ENCODE data around the gene KLF14. TPM values are rescaled to one million over a fixed set of nuclear protein-coding genes. Genes with fewer than 3 reads are reported as not detected.
A peak's percentile ranks its signal among the peaks of the same experiment; 100 is the strongest.
"Not testable (repeated sequence)": the region's sequence is repeated elsewhere in the genome, so short reads cannot be mapped to it uniquely, and the experiment has no call there.

The KLF14 gene
- 0.69 and 1.0 TPM in 2 replicates for total RNA-seq (2014; rRNA removed; shearing (Covaris generic))
- 1.9 and 2.7 TPM in 2 replicates for polyA plus RNA-seq (2015; cell fraction: cytosol; rRNA removed)
- polyA plus RNA-seq (2015; cell fraction: nucleus; rRNA removed), result 1.2 and 2.8 TPM in 2 replicates

DNA sequence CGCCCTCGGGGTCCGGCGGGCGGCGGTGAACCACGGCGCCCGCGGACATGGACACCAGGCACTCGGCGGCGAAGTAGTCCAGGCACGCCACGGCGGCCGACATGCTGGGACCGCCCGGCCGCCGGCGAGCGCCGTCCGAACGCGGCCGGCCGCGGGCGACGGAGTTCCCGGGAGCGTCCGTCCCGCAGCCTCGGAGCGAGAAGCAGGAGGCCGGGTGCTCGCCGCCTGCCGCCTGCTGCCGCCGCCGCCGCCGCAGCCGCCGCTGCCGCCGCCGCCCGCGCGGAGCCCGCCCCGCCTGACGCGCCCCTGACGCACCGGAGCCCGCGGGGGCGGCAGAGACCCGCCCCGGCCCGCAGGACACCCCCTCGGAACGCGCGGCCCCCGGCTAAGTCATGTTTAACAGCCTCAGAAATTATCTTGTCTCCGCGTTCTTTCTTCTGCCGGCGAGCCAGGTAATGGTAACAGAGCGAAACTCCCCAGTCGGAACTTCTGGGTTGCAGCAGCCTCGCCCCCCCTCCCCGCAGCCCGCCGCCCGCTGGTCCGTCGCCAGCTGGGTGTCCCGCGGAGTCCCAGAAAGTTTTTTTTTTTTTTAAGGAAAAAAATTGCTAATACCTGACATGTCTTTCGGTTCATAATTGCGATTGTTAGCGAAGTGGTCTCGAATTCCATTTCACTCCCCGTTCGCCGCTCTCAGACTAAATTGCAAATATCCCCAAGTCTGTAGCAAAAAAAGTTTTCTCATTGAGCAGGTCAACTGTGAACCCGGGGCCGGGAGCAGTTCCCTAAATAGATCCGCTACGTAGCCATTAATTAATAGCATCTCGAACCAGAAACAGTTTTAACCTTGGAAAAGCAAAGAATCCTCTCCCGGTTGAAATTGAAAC lies at the start of gene KLF14:
Gene KLF14 (minus strand): TSS at position 277 of the 884 bp plus-strand sequence. CDS start 174 bp downstream, at position 103.
- DNase-seq (ENCODE audit: low read depth, low spot score), result peak; percentile 52
- in situ Hi-C loops (cut with HindIII; ENCODE audit: low pct_unique_long_range_greater_than_20kb, low sequenced_read_pairs), result no loop called here

DNA sequence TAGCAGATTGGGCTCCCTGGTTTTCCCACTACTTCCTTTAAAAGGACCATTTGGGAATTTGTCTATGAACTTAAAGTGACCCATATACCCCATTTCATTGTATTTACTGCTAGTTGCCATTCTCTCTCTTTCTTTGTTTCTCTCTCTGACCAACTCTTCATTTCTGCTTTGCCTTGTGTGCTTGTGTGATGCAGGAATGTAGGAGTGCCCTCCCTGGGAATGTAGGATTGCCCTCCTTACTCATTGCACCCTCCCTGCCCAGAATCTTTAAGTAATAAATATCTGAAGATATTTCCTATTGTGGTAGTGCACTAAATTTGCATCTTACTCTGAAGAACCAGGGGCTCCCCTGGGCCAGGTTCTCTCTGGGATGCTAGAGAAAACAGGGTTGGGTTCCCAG lies 47.3 kb upstream of the KLF14 start:
- no peak for DNase-seq (ENCODE audit: low read depth, low spot score)
- in situ Hi-C loops (cut with HindIII; ENCODE audit: low pct_unique_long_range_greater_than_20kb, low sequenced_read_pairs), result no loop called here

DNA sequence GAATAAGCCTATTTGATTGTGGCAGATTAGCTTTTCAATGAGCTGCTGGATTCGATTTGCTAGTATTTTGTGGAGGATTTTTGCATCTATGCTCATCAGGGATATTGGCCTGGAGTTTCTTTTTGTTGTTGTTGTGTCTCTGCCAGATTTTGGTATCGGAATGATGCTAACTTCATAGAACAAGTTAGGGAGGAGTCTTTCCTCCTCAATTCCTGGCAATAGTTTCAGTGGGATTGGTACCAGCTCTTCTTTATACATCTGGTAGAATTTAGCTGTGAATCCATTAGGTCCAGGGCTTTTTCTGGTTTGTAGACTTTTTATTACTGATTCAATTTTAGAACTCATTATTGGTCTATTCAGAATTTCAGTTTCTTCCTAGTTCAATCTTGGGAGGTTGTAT lies 43.4 kb upstream of the KLF14 start:
- in situ Hi-C loops (cut with HindIII; ENCODE audit: low pct_unique_long_range_greater_than_20kb, low sequenced_read_pairs), result no loop called here
- no peak for DNase-seq (ENCODE audit: low read depth, low spot score)

DNA sequence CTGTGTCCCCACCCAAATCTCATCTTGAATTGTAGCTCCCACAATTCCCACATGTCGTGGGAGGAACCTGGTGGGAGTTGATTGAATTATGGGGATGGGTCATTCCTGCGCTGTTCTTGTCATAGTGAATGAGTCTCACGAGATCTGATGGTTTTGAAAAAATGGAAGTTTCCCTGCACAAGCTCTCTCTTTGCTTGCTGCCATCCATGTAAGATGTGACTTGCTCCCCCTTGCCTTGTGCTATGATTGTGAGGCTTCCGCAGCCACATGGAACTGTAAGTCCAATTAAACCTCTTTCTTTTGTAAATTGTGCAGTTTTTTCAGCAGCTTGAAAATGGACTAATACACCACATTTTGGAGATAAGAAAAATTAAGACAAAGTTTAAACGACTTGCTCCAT lies 38.4 kb upstream of the KLF14 start:
- in situ Hi-C loops (cut with HindIII; ENCODE audit: low pct_unique_long_range_greater_than_20kb, low sequenced_read_pairs); DNase-seq (ENCODE audit: low read depth, low spot score): not testable (repeated sequence)

DNA sequence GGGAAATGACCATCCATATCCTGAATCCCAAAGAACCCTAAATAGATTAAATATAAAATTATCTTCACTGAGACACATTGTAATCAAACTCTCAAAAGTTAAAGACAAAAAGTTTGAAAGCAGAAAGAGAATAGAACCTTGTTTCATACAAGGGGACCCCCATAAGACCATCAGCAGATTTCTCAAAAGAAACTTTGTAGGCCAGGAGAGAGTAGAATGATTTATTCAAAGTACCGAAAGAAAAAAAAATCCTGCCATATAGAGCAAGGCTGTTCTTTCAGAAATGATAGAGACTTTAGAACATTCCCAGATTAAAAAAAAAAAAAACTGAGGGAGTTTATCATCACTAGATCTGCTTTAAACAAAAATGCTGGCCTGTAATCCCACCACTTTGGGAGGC lies 34.8 kb upstream of the KLF14 start:
- DNase-seq (ENCODE audit: low read depth, low spot score), result no peak
- in situ Hi-C loops (cut with HindIII; ENCODE audit: low pct_unique_long_range_greater_than_20kb, low sequenced_read_pairs), result no loop called here

DNA sequence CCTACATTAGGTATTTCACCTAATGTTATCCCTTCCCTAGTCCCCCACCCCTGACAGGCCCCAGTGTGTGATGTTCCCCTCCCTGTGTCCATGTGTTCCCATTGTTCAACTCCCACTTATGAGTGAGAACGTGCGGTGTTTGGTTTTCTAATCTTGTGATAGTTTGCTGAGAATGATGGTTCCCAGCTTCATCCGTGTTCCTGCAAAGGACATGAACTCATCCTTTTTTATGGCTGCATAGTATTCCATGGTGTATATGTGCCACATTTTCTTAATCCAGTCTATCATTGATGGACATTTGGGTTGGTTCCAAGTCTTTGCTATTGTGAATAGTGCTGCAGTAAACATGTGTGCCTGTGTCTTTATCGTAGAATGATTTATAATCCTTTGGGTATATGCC lies 30.6 kb upstream of the KLF14 start:
- in situ Hi-C loops (cut with HindIII; ENCODE audit: low pct_unique_long_range_greater_than_20kb, low sequenced_read_pairs); DNase-seq (ENCODE audit: low read depth, low spot score): not testable (repeated sequence)

DNA sequence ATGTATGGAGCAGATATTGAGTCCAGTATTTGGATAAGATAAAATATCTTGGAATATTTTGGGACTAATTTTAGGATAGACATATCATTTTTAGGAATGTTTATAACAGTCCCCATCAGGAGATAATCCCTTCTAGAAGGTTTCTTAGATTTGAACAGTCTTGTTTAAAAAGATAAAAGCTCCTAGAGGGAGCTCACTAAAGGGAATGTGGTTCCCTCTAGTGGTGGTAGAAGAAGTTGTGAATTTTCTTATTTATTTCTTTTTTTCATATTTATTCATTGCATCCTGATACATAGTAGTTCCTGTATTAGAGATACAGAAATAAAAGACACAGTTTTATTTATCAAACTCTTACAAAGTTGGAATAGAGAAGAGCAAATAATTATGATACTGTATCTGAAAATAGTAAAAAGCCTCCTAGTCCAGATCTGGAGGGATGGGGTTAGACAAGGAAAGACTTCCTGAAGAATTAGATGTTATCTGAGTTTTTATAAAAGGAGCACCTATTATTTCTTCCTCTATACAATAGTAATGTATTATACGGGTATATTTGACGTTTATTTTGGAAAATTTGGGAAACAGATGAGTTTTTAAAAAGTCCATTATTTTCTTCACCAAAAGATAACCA lies 24.5 kb upstream of the KLF14 start:
- in situ Hi-C loops (cut with HindIII; ENCODE audit: low pct_unique_long_range_greater_than_20kb, low sequenced_read_pairs), result no loop called here
- DNase-seq (ENCODE audit: low read depth, low spot score), result peak; percentile 74

DNA sequence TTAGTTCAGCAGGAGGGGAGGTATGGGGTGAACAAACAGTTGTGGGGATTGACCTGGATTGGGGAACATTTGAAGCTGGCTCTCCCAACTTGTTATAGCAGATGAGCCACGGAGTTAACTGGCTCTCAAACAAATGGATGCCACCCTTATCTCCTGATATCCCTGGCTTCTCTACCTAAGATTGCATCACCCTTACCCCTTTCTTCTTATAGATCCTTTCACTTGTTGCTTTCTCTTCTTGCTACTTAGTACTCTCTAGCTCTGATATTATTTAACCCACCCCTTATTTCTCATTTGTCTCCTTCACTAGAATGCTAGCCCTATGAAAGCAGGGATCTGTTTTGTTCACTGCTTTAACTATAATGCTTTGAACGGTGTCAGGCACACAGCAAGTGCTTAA lies 22.3 kb upstream of the KLF14 start:
- DNase-seq (ENCODE audit: low read depth, low spot score), result no peak
- in situ Hi-C loops (cut with HindIII; ENCODE audit: low pct_unique_long_range_greater_than_20kb, low sequenced_read_pairs), result no loop called here

DNA sequence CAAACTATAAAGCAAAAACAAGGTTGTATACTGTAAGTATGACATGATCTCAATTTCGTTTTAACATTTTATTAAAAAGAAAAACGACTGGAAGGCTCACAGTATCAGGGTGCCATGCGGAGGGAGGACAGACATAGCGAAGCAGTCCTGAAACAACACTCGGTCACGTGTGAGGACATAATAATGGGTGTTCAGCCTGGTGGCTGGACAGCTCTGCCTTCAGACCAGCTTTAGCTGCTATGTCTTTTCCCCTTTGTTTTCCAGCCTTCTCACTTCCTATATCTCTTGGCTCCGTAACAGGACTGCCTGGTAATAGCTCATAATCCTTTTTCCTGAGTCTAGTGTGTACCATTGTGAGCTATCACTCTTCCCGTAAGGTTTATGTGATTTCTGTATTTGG lies 18.4 kb upstream of the KLF14 start:
- DNase-seq (ENCODE audit: low read depth, low spot score), result no peak
- in situ Hi-C loops (cut with HindIII; ENCODE audit: low pct_unique_long_range_greater_than_20kb, low sequenced_read_pairs), result no loop called here

DNA sequence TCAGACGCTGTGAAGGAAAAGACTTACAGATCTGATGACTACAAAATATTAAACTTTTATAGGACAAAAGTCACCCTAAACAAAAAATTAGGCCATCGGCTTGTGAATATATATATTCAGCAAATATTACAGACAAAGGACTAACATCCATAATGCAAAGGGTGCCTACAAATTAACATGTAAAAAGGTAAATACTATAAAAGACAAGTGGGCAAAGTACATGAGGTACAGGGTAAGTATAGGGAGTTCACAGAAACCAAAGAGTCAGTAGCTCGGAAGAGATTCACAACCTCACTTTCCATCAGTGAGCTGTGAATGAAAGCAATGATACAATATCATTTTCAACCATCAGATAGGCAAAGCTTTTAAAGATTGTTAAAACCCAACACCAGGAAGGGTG lies 16.7 kb upstream of the KLF14 start:
- no peak for DNase-seq (ENCODE audit: low read depth, low spot score)
- in situ Hi-C loops (cut with HindIII; ENCODE audit: low pct_unique_long_range_greater_than_20kb, low sequenced_read_pairs), result no loop called here

DNA sequence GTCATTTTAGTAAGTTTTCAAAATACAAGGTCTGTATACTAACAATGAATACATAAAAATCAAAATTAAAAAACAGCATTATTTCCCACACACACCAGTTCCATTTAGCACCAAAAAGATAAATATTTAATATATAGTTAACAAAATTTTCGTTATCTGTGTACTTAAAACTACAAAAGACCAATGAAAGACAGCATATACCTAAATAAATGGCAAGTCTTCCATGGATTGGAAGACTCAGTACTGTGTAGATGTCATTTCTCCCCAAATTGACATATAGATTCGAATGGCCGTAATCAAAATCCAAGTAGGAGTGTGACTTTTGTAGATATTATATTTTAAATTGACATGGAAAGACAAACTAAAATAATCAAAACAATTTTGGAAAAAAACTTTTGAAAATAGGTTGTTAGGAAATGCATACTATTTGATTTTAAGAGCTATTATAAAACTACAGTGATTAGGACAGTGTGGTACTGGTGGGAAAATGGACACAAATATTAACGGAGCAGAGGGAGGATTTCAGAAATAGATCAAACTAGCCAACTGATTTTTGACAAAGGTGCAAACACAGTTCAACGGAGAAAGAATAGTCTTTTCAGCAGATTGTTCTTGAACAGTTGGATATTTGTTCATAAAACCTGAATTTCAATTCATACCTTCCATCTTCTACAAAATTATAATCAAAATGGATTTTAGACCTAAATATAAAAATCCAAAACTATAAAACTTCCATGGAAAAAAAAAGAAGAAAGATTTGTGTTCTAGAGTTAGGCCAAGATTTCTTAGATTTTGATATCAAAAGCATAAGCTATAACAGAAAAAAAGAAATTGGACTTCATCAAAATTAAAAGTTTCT lies 14.8 kb upstream of the KLF14 start:
- in situ Hi-C loops (cut with HindIII; ENCODE audit: low pct_unique_long_range_greater_than_20kb, low sequenced_read_pairs), result no loop called here
- no peak for DNase-seq (ENCODE audit: low read depth, low spot score)

DNA sequence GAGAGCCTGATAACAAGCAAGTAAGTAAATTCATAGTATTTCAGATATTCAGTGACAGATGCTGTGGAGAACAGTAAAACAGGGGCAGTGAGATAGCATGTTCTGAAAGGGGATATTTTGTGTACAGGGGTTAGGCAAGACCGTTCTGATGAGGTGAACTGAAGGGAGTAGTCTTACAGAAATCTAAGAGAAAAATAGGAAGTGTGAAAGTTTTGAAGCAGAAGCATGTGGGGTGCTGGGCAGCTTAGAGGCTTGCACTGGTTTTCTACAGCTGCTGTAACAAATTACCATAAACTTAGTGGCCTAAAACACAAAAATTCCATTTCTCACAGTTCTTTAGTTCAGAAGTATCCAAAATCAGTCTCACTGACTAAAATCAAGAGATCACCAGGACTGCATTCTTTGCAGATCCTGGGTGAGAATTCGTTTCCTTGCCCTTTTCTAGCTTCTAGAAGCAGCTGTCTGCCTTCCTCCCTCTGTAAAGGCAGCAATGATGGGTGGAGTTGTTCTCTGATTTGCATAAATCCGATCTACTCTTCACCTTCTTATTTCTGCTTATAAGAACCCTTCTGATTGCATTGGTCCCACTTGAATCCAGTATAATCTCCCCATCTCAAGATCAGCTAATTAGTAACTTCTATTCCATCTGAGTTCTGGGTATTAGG lies 7.5 kb upstream of the KLF14 start:
- no peak for DNase-seq (ENCODE audit: low read depth, low spot score)
- in situ Hi-C loops (cut with HindIII; ENCODE audit: low pct_unique_long_range_greater_than_20kb, low sequenced_read_pairs), result no loop called here

DNA sequence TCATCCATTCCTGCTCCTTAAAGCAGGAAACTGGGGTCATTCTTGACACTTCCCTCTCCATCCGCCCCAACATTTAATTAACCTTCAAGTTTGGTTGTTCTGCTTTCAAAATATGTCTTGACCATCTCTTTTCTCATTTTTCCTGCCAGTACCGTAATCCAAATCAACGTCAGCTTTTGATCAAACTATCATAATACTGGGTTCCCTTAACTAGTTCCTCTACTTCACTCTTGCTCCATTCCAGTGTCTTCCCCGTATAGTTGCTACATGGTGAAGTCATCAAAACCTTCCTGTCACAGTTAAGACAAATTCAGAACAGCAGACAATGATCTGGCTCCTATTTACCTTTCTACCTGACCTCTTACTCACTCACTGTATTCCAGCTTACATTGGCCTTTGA lies 6.6 kb upstream of the KLF14 start:
- in situ Hi-C loops (cut with HindIII; ENCODE audit: low pct_unique_long_range_greater_than_20kb, low sequenced_read_pairs), result no loop called here
- DNase-seq (ENCODE audit: low read depth, low spot score), result no peak

DNA sequence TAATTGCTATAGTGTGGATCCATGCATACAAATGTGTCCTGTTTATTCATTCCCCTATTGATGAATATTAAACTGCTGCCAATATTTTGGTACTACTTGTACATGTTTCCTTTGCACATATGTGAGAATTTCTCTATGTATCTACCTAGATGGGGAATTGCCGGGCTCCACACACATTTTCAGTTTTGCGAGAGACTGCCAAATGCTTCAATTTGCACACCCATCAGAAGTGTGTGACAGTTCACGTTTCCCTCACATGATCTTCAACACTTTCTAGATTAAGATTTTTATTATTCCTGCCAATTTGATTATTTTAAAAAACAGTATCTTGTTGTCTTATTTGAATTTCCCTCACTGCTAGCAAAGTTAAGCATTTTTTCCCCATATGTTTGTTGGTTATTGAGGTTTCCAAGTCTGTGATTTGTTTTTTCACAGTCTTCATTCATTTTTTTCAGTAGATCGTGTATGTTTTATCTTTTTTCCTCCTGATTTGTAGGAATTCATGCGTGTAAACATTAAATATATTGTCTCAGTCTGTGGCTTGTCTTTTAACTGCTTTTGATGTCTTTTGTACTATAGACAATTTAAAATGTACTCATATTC lies 2.4 kb upstream of the KLF14 start:
- DNase-seq (ENCODE audit: low read depth, low spot score), result no peak

DNA sequence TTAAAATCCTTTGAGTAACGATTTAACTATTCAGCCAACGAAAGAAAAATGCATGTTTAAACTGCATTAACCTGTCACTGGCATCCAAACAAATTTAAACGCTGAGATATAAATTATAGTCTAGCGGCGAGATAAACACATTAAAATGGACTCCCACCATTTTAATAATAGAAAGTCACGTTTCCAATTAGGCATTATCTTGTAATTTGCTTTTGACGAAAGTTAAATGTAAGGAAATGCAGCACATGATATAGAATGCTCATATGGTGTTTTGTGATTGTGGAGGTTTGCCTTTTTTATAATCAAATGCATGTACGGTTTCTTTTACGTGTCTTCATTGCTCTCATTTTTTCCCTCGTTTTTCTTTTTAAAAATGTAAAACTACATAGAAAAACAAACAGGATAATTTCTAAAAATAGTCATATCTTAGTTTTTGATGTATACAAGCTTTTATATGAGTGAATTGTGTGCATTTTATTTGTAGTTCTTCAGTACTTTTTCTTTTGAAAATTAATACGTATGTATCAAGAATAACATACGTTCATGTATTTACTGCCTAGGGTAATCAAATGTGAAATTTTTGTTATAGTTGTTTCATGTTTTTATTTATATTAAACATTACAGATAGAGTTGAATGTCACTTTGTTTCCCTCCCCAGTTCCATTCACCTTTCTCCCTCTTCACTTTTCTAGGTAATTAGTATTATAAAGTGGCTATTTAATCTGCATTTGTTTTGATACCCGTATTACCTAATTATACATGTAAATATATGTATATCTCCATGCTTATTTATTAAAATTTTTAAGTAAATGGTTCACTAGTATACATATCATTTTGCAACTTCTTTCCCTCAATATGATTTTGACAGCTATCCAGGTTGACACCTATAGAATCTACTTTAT lies 1.1 kb upstream of the KLF14 start:
- in situ Hi-C loops (cut with HindIII; ENCODE audit: low pct_unique_long_range_greater_than_20kb, low sequenced_read_pairs), result no loop called here

More for the DNA sequence above, 2.4 kb upstream of the KLF14 start:
- in situ Hi-C loops (cut with HindIII; ENCODE audit: low pct_unique_long_range_greater_than_20kb, low sequenced_read_pairs), result no loop called here

More for the DNA sequence above, 1.1 kb upstream of the KLF14 start:
- DNase-seq (ENCODE audit: low read depth, low spot score), result no peak
